SKM-1 (cell line): Measurements from ENCODE around the gene MIGA1.
"Not testable (repeated sequence)": the region's sequence is repeated elsewhere in the genome, so short reads cannot be mapped to it uniquely, and the experiment has no call there.

Source experiments
- DNase-seq: peaks from one replicate; lab custom pipeline; 2025; ENCODE audit not compliant: unreplicated experiment; lab: John Stamatoyannopoulos, UW

MIGA1 gene

DNA sequence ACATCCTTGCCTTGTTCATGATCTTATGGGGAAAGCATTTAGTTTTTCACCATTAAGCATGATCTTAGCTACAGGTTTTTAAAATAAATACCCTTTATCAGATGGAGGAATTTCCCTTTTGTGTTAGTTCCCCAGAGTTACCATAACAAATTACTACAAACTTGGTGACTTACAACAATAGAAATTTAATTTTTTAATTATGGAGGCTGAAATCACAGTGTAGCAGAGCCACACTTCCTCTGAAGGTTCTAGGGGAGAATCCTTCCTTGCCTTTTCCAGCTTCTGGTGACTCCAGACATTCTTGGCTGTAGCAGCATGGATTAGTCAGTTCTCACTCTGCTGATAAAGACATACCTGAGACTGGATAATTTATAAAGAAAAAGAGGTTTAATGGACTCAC lies 18.5 kb downstream of the MIGA1 start:
- no peak for DNase-seq

GRCh38 chr1:77802026-77802425 lies 22.6 kb downstream of the MIGA1 start:
- no peak for DNase-seq

- no peak for DNase-seq
These were observed 23.9 kb downstream of the MIGA1 start for GRCh38 chr1:77803371-77803770.

DNA sequence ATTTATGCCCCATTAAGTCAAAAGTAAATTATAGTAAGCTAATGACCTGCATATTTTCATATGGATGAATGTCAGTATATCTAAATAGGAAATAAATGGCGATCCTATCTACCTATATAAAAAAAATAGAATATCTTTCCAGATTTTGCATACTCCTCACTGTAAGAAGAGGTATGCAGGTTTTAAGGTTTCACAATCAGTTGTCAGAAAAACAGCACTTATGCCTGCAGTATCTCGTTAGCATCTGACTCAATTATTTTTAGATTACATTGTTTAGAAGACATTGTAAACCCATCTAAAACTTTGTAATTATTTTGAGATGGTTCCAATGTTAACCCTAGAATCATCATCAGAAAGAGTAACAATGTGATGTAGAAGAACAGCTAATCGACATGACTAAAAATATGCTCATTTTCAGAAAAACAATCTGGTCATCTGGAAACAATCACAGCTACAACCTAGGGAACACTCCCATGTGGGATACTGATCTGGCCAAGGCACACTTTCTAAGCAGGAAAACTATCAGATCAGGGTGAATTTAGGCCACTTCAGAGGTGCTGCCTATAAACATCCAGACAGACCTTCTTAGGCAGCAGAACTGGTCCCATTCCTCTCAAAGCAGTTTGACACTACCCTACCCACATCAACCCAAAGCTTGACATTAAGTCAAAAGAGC lies 30.5 kb downstream of the MIGA1 start:
- not testable (repeated sequence) for DNase-seq

DNA sequence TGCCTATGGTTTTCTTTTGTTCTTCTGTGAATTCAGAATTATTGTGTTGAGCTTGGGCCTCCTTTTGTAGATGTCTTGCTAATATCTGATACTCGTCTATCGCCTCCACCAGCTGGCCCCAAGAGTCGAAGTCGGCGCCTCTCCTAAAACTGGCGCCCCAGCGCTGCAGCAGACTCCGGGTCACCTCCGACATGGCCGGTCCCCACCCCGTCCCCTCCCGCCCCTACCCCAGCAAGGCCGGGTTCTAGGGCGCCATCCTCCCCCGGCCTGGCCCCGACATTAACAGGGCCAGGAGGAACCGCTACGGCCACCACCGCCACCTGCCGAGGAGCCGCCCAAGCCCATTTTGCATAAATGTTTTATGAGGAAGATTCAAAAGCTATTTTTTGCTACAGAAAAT lies 32.1 kb downstream of the MIGA1 start:
- DNase-seq = not testable (repeated sequence)

GRCh38 chr1:77817368-77818209 lies 38.1 kb downstream of the MIGA1 start:
- DNase-seq = no peak

- DNase-seq = no peak
These were observed 40.7 kb downstream of the MIGA1 start for GRCh38 chr1:77820121-77820520.

- no peak for DNase-seq
These were observed 44.6 kb downstream of the MIGA1 start for GRCh38 chr1:77824079-77824478.

GRCh38 chr1:77824694-77825093 lies 45.2 kb downstream of the MIGA1 start:
- no peak for DNase-seq

DNA sequence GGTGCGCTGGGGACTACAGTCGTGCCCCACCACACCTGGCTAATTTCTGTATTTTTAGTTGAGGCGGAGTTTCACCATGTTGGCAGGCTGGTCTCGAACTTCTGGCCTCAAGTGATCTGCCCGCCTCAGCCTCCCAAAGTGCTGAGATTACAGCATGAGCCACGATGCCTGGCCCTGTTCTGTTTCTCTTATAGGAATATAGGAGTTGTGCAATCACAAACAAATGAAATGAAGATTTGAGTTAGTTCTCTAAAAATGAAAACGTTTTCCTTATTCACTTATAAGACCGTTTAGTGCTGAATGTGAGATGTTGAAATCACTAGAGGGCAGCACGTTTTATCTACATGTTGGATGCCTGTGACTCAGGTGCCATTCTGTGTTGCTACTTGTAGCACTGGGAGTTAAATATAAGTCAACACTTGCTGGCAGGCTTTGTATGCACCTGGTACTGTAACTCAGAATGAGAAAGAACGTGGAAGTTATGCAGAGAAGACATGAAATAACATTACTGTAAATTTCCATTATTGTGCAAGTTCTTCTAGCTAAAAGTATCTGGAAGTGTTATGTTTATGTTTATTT lies 45.8 kb downstream of the MIGA1 start:
- DNase-seq = peak; percentile 22

DNA sequence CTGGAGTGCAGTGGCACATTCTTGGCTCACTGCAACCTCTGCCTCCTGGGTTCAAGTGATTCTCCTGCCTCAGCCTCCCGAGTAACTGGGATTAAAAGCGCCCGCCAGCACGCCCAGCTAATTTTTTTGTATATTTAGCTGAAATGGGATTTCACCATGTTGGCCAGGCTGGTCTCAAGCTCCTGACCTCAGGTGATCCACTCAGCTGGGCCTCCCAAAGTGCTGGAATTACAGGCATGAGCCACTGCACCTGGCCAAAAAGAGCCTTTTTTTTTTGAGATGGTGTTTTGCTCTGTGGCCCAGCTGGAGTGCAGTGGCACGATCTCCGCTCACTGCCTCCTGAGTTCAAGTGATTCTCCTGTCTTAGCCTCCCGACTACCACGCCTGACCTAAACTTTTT lies 47.4 kb downstream of the MIGA1 start:
- not testable (repeated sequence) for DNase-seq

- no peak for DNase-seq
These were observed 48.6 kb downstream of the MIGA1 start for GRCh38 chr1:77828098-77828497.

- no peak for DNase-seq
These were observed 50.4 kb downstream of the MIGA1 start for GRCh38 chr1:77829851-77830250.

DNA sequence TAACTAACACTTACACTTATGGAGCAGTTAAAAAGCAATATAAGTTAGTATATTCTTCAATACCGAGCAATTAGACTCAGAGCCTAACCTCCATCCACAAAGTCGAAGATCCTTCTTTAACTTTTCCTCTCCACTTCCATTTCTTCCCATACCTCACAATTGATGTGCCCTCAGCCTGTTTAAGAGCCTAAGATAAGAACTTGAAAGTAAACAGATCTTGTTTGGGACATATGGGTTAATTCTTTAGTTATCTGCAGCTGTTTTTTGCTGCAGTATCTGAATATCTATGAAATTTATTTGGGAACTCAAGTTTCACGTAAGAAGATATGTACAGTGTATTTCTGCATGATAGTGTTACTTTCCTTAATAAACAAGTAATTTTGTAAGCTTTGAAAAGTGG lies 51.5 kb downstream of the MIGA1 start:
- no peak for DNase-seq

- no peak for DNase-seq
These were observed 52.1 kb downstream of the MIGA1 start for GRCh38 chr1:77831566-77831965.

DNA sequence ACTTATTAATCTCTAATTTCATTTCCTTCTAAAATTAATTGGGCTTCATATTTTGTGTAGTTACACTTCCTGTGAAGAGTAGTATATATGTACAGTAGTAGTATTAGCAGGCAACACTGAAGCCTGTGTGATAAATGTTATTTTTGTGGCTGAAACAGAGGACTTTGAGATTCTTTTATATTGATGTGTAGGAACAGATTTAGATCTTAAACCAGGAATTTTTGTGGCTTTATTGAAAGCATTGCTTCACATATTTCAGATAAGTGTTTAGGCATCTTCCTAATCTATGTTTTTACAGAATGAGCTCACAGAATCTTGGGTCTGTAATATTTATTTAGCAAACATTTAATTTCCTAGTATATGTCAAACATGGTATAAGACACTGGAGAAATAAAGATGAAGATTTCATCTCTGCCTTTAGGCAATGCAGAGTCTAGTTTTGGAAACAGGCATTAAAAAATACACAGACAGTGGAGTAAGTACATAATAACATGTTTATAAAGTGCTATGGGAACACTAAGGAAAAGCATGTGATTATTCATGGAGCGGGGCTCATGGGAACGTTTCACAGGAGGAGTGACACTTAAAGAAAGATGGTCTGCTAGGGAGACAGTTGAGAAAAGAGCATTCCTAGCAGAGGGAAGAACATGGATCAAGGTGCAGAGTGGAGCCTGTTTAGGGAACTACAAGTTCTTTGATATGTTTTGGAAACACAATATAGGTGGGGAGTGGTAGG lies 52.7 kb downstream of the MIGA1 start:
- DNase-seq = no peak

- DNase-seq = no peak
These were observed 53.5 kb downstream of the MIGA1 start for GRCh38 chr1:77832901-77833300.

DNA sequence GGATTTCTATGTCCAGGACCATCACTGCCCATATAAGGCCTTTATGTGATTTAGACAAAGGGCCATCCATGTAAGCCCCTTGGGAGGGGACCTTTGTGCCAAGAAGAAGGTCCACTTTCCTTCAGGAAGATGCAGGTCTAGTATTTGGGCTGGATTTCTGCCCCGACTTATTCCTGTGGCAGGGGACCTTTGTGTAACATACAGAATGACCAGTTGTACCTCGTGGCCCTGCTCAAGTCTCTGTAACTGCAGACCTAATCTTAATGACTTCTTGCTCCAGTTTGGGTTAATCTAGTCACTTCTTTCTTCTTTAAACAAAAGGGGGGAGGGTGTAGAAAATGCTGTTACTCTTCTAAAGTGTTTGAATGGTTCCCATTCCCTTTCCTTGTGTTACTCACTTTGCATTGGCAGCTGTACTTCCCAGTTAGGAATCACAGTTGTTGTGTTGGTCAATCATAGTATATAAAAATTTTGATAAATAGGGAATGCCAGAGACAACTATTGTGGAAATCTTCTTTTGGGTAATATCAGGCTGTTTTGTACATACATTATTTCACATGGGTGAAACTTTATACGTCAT lies 54.2 kb downstream of the MIGA1 start:
- no peak for DNase-seq

DNA sequence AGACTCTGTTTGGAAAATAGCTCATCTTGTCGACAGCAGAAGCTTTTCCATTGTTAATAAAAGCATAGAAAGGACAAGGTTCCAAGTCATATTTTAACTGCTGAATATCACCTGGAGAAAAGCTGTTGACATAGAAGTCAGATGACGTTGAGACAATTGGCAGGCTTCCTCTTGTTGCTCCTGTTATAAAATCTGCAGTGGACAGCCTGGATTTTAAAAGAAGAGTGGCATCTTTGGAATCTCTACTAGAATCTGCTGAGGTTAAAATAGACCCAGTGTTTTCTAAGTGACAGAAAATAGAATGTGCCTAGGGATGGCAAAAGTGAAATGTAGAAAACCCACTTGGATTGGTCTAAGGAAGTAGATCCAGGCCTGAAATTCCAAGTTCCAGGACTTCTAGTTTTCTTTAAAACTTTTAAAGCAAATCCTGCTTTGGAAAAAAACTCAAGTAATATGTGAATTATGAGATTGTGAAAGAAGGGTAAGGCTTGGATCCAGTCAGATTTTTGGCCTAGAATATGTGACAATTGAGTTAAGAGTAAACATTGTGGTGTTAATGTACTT lies 55.4 kb downstream of the MIGA1 start:
- no peak for DNase-seq

GRCh38 chr1:77841574-77841973 lies 62.1 kb downstream of the MIGA1 start:
- DNase-seq = no peak

DNA sequence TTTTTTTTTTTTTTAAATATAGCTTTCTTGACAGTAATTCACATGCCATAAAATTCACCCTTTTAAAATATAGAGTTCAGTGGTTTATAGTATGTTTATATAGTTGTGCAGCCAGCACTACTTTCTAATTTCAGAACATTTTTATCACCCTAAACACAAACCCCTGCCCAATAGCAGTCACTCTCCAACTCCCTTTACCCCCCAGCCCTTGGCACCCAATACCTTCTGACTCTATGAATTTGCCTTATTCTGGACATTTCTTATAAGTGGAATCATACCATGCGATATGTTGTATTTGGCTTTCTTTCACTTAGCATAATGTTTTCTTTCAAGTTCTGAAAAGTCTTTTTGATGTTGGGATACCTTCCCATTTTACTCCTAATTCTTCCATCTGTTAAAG lies 66.5 kb downstream of the MIGA1 start:
- DNase-seq = no peak
